ENCODE data around the gene PAK4. TPM values are rescaled to one million over a fixed set of nuclear protein-coding genes. Genes with fewer than 3 reads are reported as not detected.

Gene PAK4
- total and polyA plus RNA-seq, 2 of the 8 experiments (the other 6 are each of a cell fraction or from before 2014, with no cell fraction given): 50.7 to 64.4 TPM

- Histone ChIP-seq H2BK12ac (ENCODE audit: low read depth, low read length) (no peak overlapping the region), H3K4ac (replicated peaks; ENCODE audit: insufficient read length, low read depth, low read length) (no peak overlapping the region), H3K9me3 (ENCODE audit: insufficient read depth in 2 of 2, low read depth in 1 of 2, low read length in 1 of 2) (no peaks in the 10 kb centered on the region), H3K4me2 (ENCODE audit: insufficient read depth in 1 of 2, low read depth in 2 of 2, low read length in 2 of 2) (no peak overlapping the region), H3K23ac (ENCODE audit: insufficient read length) (no peak overlapping the region), H3K4me1 (replicated peaks in 1 of 4; ENCODE audit: control insufficient read depth in 3 of 4, insufficient read depth in 4 of 4, low read length in 3 of 4) (peaks cover 0 to 6% (median 3%) of the 10 kb centered on the region in 4 experiments; a peak in 6 of 7 replicates), H2AK5ac (ENCODE audit: low read depth, low read length) (no peak overlapping the region), H3K4me3 (ENCODE audit: extremely low read depth in 1 of 4, insufficient read depth in 2 of 4, low read depth in 3 of 4, low read length in 4 of 4) (no peak overlapping the region), H3K14ac (ENCODE audit: insufficient read length) (no peak overlapping the region), H4K91ac (replicated peaks; ENCODE audit: insufficient read length, low read length) (no peak overlapping the region), H4K8ac (ENCODE audit: extremely low read depth, insufficient read depth, low read length) (no peak overlapping the region), H3K27me3 (replicated peaks in 1 of 4; ENCODE audit: control insufficient read depth in 3 of 4, extremely low read depth in 1 of 4, insufficient read depth in 3 of 4, low read length in 3 of 4) (peaks cover 0 to 4% (median 0%) of the 10 kb centered on the region in 4 experiments; a peak in 2 of 7 replicates), H4K5ac (ENCODE audit: insufficient read length, low read depth, low read length) (no peak overlapping the region), H3K56ac (replicated peaks; ENCODE audit: insufficient read length, low read depth, low read length) (no peak overlapping the region), H2BK5ac (ENCODE audit: low read depth, low read length) (no peak overlapping the region), H2AFZ (ENCODE audit: low read length) (no peak overlapping the region), H2BK120ac (replicated peaks; ENCODE audit: low read depth, low read length) (no peak overlapping the region), H3K9ac (replicated peaks in 1 of 4; ENCODE audit: extremely low read depth in 1 of 4, low read depth in 3 of 4, low read length in 3 of 4) (no peak overlapping the region), H3K23me2 (ENCODE audit: low read depth, low read length) (no peaks in the 10 kb centered on the region; the same call in 1 of the 2 replicates), H3K36me3 (ENCODE audit: control insufficient read depth in 2 of 4, insufficient read depth in 4 of 4, low read length in 3 of 4) (no peaks in the 10 kb centered on the region), H2BK15ac (ENCODE audit: low read length) (no peak overlapping the region), H3K18ac (ENCODE audit: extremely low read depth, low read length) (no peak overlapping the region), H3K79me2 (ENCODE audit: control insufficient read depth in 1 of 2, insufficient read depth in 2 of 2, low read length in 2 of 2) (no peaks in the 10 kb centered on the region), H3K27ac (ENCODE audit: low read depth, low read length) (no peak overlapping the region), H2BK20ac (ENCODE audit: low read length) (no peak overlapping the region), H3K79me1 (ENCODE audit: low read depth, low read length) (no peaks in the 10 kb centered on the region), H4K20me1 (replicated peaks in 1 of 2; ENCODE audit: control insufficient read depth in 1 of 2, insufficient read depth in 2 of 2, low read length in 2 of 2) (peaks cover 0 to 2% of the 10 kb centered on the region in 2 experiments)
- no peak for DNase-seq (ENCODE audit: low read depth in 1 of 2, low spot score in 2 of 2)
- WGBS, 2 experiments (ENCODE audit: extremely low coverage in 1 of 2, insufficient coverage in 1 of 2, insufficient read length in 1 of 2, insufficient replicate concordance in 2 of 2, low coverage in 1 of 2, low lambda C conversion rate in 2 of 2, missing lambda C conversion rate in 1 of 2): 85% methylated on average over 11 of the region's 11 CpGs; no CpG with 5 or more reads in 1 of the 2 experiments
- ChIA-PET CTCF (ENCODE audit: partially characterized antibody) (interaction anchor here (0.6 to 3.5 kb wide), 3 partner anchors 21 to 69 kb away, joined by 3 to 10 read pairs (median 8); no protein-coding TSS in a partner anchor), POLR2A (ENCODE audit: partially characterized antibody) (no interaction called here)
- TF ChIP-seq EGR1 (IDR thresholded peaks at IDR 0.05; ENCODE audit: borderline replicate concordance, low read depth, low read length): no peak
- no peak for TF ChIP-seq GABPA (IDR thresholded peaks at IDR 0.05; ENCODE audit: borderline replicate concordance, insufficient read depth, low read length)
- TF ChIP-seq POLR2A (IDR thresholded peaks at IDR 0.05; ENCODE audit: control extremely low read depth in 1 of 2, low read depth in 2 of 2, low read length in 2 of 2): no peak
- TF ChIP-seq SIN3A (conservative IDR thresholded peaks at IDR 0.05 in 1 of 2, IDR thresholded peaks at IDR 0.05 in 1 of 2; ENCODE audit: low read depth in 1 of 2, low read length in 2 of 2): no peak
- no peak for FAIRE-seq
Observed at GRCh38 chr19:39190768-39191167, 65.2 kb downstream of the PAK4 start.
